Panc1 (cell line): ENCODE results near the gene SEMA3G. TPM values are rescaled to one million over a fixed set of nuclear protein-coding genes. Genes with fewer than 3 reads are reported as not detected.
A peak's percentile ranks its signal among the peaks of the same experiment; 100 is the strongest.

ENCODE experiments used
- ATAC-seq: fragments of 200-7000 bp; cut with Tn5 transposase; 2 replicates; pipeline ENCODE4 v1.9.1; 2020; ENCODE audit warnings: mild to moderate bottlenecking, moderate library complexity
- BruUV-seq: library from RNA; stranded (reverse); fragments of 400-500 nt; replicated peaks from 2 replicates; lab custom pipeline; 2021; lab: Mats Ljungman, UMichigan
- CTCF ChIA-PET: fragments of 300-600 bp; sonication (Branson Sonifier 250); formaldehyde crosslinking; loops from one replicate; lab custom pipeline; 2022; ENCODE audit warnings: antibody characterized with exemption; lab: Charles Lee
- POLR2A ChIA-PET: fragments of 300-600 bp; sonication (Branson Sonifier 250); formaldehyde crosslinking; loops from one replicate; lab custom pipeline; 2022; ENCODE audit warnings: antibody characterized with exemption; lab: Charles Lee
- DNase-seq: peaks from one replicate; pipeline ENCODE4 v3.0.0-alpha.2; 2010; ENCODE audit warnings: low read depth, low spot score
- H3K27ac ChIP-seq: 2 replicates; pipeline ENCODE4 v1.5.1; 2011; ENCODE audit warnings: mild to moderate bottlenecking, low read length, inconsistent platforms
- H3K27me3 ChIP-seq: fragments of 200-500 bp; sonication (Bioruptor generic); 2 replicates; pipeline ENCODE4 v1.6.0; 2014; ENCODE audit warnings: low read length, inconsistent platforms; ENCODE audit not compliant: control insufficient read depth, insufficient read depth
- H3K36me3 ChIP-seq: fragments of 200-500 bp; sonication (Bioruptor generic); 2 replicates; pipeline ENCODE4 v1.5.1; 2014; ENCODE audit warnings: inconsistent platforms, mild to moderate bottlenecking, low read length, moderate library complexity; ENCODE audit not compliant: control insufficient read depth, insufficient read depth
- H3K4me1 ChIP-seq: 2 replicates; pipeline ENCODE4 v1.5.1; 2011; ENCODE audit warnings: inconsistent platforms, mild to moderate bottlenecking, low read length, moderate library complexity; ENCODE audit not compliant: control insufficient read depth, insufficient read depth
- H3K4me3 ChIP-seq, 2 experiments: 2 replicates each; pipeline ENCODE4 v1.5.1; 2011 to 2012; ENCODE audit warnings: low read depth in 2 of 2, low read length in 2 of 2, mild to moderate bottlenecking in 2 of 2, inconsistent platforms in 1 of 2, moderate library complexity in 1 of 2
- H3K9me3 ChIP-seq: fragments of 200-500 bp; sonication (Bioruptor generic); 2 replicates; pipeline ENCODE4 v1.5.1; 2014; ENCODE audit warnings: low read depth, mild to moderate bottlenecking, inconsistent platforms, low read length, moderate library complexity; ENCODE audit not compliant: control insufficient read depth, insufficient read depth
- CTCF ChIP-seq: fragments of 450-650 bp; IDR thresholded peaks from 2 replicates; pipeline ENCODE4 v1.5.1; 2017; ENCODE audit warnings: mild to moderate bottlenecking
- POLR2AphosphoS5 ChIP-seq: IDR thresholded peaks from 2 replicates; pipeline ENCODE4 v1.6.1; 2012; ENCODE audit warnings: mild to moderate bottlenecking, low read depth, low read length, moderate library complexity
- REST ChIP-seq, 2 experiments: IDR thresholded peaks; 2 replicates each; pipeline ENCODE4 v1.6.1; 2011 to 2012; ENCODE audit warnings: low read depth in 2 of 2, control low read depth in 1 of 2, low read length in 1 of 2, mild to moderate bottlenecking in 1 of 2, moderate library complexity in 1 of 2; ENCODE audit not compliant: insufficient read depth in 1 of 2
- in situ Hi-C: cut with HindIII; loops from 2 replicates; pipeline ENCODE4 v1.10.0; 2016; ENCODE audit warnings: low sequenced_read_pairs, low pct_unique_long_range_greater_than_20kb
- intact Hi-C: fragments of 100-400 bp; cut with micrococcal nuclease; formaldehyde crosslinking; loops from one replicate; pipeline ENCODE4 v1.10.0; 2022; ENCODE audit not compliant: unreplicated experiment
- total RNA-seq: library from RNA; stranded (reverse); gene quantifications from one replicate; pipeline ENCODE4 v1.2.1, GENCODE V29; 2021; ENCODE audit not compliant: unreplicated experiment

SEMA3G gene
- total RNA-seq, 1 experiment from 2014 or later, result 1.6 TPM

GRCh38 chr3:52472239-52473000 is 27.5 kb upstream of the SEMA3G start:
- ATAC-seq (no peak), DNase-seq (no peak)
- H3K27ac ChIP-seq, result no peak overlapping the region
- peaks cover 3% of the 10 kb centered on the region; the same call in 1 of the 2 replicates for H3K36me3 ChIP-seq
- H3K4me1 ChIP-seq, result no peaks in the 10 kb centered on the region
- CTCF ChIA-PET, result interaction anchor here (0.6 kb wide), 1 partner anchor 37 kb away, joined by 3 read pairs; no protein-coding TSS in a partner anchor
- in situ Hi-C loops, result no loop called here
- POLR2A ChIA-PET, result no interaction called here
- intact Hi-C loops, result no loop called here
- BruUV-seq, result no TSS peak
- no peaks in the 10 kb centered on the region for H3K27me3 ChIP-seq
- TF ChIP-seq CTCF, result peak; percentile 54; the same call in 1 of the 2 replicates
- TF ChIP-seq POLR2AphosphoS5, result no peak
- H3K9me3 ChIP-seq, result no peaks in the 10 kb centered on the region
- no peak overlapping the region for H3K4me3 ChIP-seq

- ChIA-PET POLR2A (no interaction called here), CTCF (interaction anchor here (0.5 to 0.6 kb wide), 2 partner anchors 36 to 888 kb away, joined by 3 read pairs; no protein-coding TSS in a partner anchor)
- no peak for DNase-seq
- in situ Hi-C loops, result no loop called here
- Histone ChIP-seq H3K4me3 (no peak overlapping the region), H3K4me1 (no peaks in the 10 kb centered on the region), H3K27ac (no peak overlapping the region), H3K27me3 (no peaks in the 10 kb centered on the region), H3K9me3 (no peaks in the 10 kb centered on the region), H3K36me3 (peaks cover 3% of the 10 kb centered on the region; the same call in 1 of the 2 replicates)
- intact Hi-C loops, result no loop called here
- ATAC-seq, result peak; percentile 87
- no peak for TF ChIP-seq REST (IDR thresholded peaks at IDR 0.05; ENCODE audit: insufficient read depth in 1 of 2, low read depth in 2 of 2, low read length in 1 of 2)
- peak; percentile 86 for TF ChIP-seq CTCF
- BruUV-seq, result no TSS peak
These were observed 26.7 kb upstream of the SEMA3G start for GRCh38 chr3:52471371-52472238.
